Measurements from ENCODE around the gene ZNF491.
"Not testable (repeated sequence)": the region's sequence is repeated elsewhere in the genome, so short reads cannot be mapped to it uniquely, and the experiment has no call there.

ZNF491 gene

DNA sequence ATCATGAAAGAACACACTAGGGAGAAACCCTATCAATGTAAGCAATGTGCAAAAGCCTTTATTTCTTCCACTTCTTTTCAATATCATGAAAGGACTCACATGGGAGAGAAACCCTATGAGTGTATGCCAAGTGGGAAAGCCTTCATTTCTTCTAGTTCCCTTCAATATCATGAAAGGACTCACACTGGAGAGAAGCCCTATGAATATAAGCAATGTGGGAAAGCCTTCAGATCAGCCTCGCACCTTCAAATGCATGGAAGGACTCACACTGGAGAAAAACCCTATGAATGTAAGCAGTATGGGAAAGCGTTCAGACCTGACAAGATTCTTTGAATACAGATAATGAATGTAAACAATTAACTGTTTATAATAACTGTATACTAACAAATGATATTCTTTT, 35.2 kb downstream of the ZNF491 start:
- Histone ChIP-seq H3K27me3 (replicated peaks; ENCODE audit: control insufficient read depth, insufficient read depth, low read length, poor library complexity, severe bottlenecking) (no peaks in the 10 kb centered on the region), H3K4me3 (ENCODE audit: insufficient read depth, low read depth, low read length, poor library complexity, severe bottlenecking) (no peak overlapping the region), H3K36me3 (ENCODE audit: control insufficient read depth, insufficient read depth, low read length) (peaks cover 27% of the 10 kb centered on the region), H3K9me3 (ENCODE audit: control insufficient read depth, low read length) (peaks cover 11% of the 10 kb centered on the region), H3K4me1 (ENCODE audit: control insufficient read depth, insufficient read depth, low read length, poor library complexity, severe bottlenecking) (no peaks in the 10 kb centered on the region), H3K27ac (ENCODE audit: insufficient read depth, low read length, poor library complexity, severe bottlenecking) (no peak overlapping the region)
- no peak for DNase-seq

DNA sequence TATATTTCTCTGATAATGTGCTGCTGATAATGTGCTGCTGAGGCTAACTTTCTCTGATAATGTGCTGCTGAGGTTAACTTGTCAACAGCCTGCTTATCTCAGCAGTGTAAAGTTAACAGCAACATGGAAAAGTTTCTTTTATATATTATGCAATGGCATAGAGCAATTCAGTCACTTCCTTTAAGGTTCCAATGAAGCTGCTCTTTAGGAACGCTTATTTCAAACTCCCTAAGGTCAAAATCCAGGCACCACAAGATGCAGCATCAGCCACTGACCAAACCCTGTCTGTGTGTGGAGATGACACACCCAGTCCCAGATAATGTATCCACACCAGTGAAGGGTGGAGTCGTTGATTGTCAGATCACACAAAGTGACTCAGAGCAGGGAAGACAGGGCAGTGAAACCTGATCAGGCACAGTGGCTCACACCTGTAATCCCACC, 37.3 kb downstream of the ZNF491 start:
- H3K4me3 ChIP-seq (ENCODE audit: insufficient read depth, low read depth, low read length, poor library complexity, severe bottlenecking); H3K27me3 ChIP-seq (replicated peaks; ENCODE audit: control insufficient read depth, insufficient read depth, low read length, poor library complexity, severe bottlenecking); H3K9me3 ChIP-seq (ENCODE audit: control insufficient read depth, low read length); H3K27ac ChIP-seq (ENCODE audit: insufficient read depth, low read length, poor library complexity, severe bottlenecking); H3K4me1 ChIP-seq (ENCODE audit: control insufficient read depth, insufficient read depth, low read length, poor library complexity, severe bottlenecking); DNase-seq: not testable (repeated sequence)
- peaks cover 23% of the 10 kb centered on the region for H3K36me3 ChIP-seq (ENCODE audit: control insufficient read depth, insufficient read depth, low read length)

DNA sequence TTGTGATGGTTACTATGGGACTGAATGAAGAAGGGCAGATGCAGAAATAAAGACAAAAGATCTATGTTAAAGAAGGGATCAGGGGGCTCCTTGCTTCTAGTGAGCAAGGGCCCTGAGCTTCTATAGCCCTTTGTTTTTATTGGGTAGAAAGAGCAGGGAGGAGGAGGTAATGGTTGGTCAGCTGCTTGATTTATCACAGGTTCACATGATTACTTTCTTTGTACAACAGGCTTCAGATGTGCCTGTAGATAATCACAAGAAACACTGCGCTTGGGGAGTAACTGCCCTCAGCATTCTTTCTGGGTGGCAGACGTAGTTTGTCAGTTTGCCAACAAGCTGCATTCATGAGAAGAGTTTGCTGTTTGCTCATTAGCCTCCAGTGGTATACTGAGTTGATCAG, 45.4 kb downstream of the ZNF491 start:
- no peak for DNase-seq

DNA sequence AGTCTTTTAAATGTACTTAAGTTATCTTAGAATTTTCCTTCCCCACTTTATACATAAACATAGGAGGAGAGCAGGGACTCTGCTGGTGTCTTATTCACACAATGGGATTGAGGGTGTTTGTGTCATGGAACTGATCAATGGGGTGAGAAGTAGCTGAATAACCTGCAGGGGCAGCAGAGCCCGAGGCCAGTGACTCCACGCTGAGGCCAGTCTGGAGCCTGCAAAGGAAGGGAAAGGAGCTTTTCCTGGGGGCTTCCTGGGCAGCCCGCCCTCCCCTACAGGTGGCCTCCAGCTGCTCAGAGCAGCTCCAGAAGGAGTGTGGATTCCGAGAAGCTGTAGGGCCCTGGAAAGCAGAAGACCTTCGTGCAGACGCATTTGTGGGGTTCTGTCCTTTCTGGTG, 49.3 kb downstream of the ZNF491 start:
- not testable (repeated sequence) for H3K27ac ChIP-seq (ENCODE audit: insufficient read depth, low read length, poor library complexity, severe bottlenecking); H3K9me3 ChIP-seq (ENCODE audit: control insufficient read depth, low read length); H3K4me3 ChIP-seq (ENCODE audit: insufficient read depth, low read depth, low read length, poor library complexity, severe bottlenecking); DNase-seq; H3K4me1 ChIP-seq (ENCODE audit: control insufficient read depth, insufficient read depth, low read length, poor library complexity, severe bottlenecking); H3K27me3 ChIP-seq (replicated peaks; ENCODE audit: control insufficient read depth, insufficient read depth, low read length, poor library complexity, severe bottlenecking); H3K36me3 ChIP-seq (ENCODE audit: control insufficient read depth, insufficient read depth, low read length)

More for the DNA sequence above, 45.4 kb downstream of the ZNF491 start:
- Histone ChIP-seq H3K4me1 (ENCODE audit: control insufficient read depth, insufficient read depth, low read length, poor library complexity, severe bottlenecking) (no peaks in the 10 kb centered on the region), H3K4me3 (ENCODE audit: insufficient read depth, low read depth, low read length, poor library complexity, severe bottlenecking) (no peak overlapping the region), H3K36me3 (ENCODE audit: control insufficient read depth, insufficient read depth, low read length) (no peaks in the 10 kb centered on the region), H3K9me3 (ENCODE audit: control insufficient read depth, low read length) (no peaks in the 10 kb centered on the region), H3K27me3 (replicated peaks; ENCODE audit: control insufficient read depth, insufficient read depth, low read length, poor library complexity, severe bottlenecking) (no peaks in the 10 kb centered on the region), H3K27ac (ENCODE audit: insufficient read depth, low read length, poor library complexity, severe bottlenecking) (no peak overlapping the region)

DNA sequence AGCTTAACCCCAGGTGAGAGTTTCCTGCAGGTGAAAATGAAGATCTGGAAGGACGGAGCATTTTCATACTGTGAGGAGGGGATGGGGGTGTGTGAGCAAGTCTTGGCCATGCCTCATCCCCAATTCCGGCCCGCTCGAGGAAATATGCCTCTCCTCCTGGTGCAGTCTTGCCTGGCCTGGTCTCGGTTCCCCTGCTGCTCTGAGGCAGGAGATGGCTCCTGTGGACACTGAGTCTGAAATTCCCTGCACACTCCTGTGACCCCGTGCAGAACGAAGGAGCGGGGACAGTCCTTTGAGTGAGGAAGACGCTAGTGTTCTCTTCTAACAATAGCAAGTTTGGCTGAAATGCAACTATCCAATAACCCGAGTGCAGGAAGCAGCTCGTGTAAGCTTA, 49.9 kb downstream of the ZNF491 start:
- peak overlapping the region; percentile 65 for H3K4me3 ChIP-seq (ENCODE audit: insufficient read depth, low read depth, low read length, poor library complexity, severe bottlenecking)
- H3K36me3 ChIP-seq (ENCODE audit: control insufficient read depth, insufficient read depth, low read length) = peaks cover 3% of the 10 kb centered on the region
- no peak overlapping the region for H3K27ac ChIP-seq (ENCODE audit: insufficient read depth, low read length, poor library complexity, severe bottlenecking)
- no peaks in the 10 kb centered on the region for H3K9me3 ChIP-seq (ENCODE audit: control insufficient read depth, low read length)
- H3K27me3 ChIP-seq (replicated peaks; ENCODE audit: control insufficient read depth, insufficient read depth, low read length, poor library complexity, severe bottlenecking) = no peaks in the 10 kb centered on the region
- H3K4me1 ChIP-seq (ENCODE audit: control insufficient read depth, insufficient read depth, low read length, poor library complexity, severe bottlenecking) = no peaks in the 10 kb centered on the region
- no peak for DNase-seq

DNA sequence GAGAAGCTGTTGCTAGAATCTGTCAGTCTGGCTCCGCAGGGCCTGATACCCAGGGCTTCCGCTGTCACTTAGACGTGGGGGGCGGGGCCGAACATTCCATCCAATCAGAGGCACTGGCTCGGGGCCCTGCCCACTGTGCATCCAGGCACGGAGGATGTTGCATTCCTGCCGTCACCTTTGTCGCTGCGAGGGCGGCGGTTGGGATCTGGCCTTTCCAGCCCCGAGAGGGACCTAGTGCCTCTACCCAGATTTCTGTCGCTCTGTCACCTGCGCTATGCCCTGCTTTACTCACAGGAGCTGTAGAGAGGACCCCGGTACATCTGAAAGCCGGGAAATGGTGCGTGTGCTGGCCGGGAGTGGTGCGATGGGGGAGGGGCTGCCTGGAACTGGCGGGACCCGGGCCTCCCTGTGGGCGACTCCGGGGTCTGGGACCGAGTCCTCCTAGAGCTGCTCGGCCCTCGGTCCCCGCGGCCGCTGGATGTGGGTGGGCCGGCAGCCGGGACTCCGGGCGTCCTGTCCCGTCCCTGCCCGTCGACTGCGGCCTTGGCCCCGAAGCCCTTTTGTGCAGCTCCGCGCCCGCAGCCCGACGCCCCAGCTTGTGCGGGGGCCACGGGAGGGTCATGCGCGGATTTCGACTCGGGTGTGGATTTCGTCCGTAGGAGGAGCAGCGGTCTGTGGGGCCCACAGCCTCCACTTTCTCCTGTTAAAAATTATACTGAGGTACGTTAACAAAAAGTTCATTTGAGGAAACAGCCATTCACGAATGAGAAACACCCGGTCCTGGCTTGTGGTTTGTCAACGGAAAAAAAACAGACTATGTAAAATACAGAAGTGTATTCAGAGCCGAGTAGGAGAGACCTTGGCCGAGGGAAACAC, 50.5 kb downstream of the ZNF491 start, which contains the start of gene ZNF439:
ZNF439 (plus strand) TSS at position 133 of the 876 bp plus-strand sequence; CDS start at position 275, 142 bp downstream.
- no peaks in the 10 kb centered on the region for H3K27me3 ChIP-seq (replicated peaks; ENCODE audit: control insufficient read depth, insufficient read depth, low read length, poor library complexity, severe bottlenecking)
- H3K9me3 ChIP-seq (ENCODE audit: control insufficient read depth, low read length) = peaks cover 1% of the 10 kb centered on the region
- DNase-seq = peak; percentile 65 to 82 (median 78)
- H3K4me3 ChIP-seq (ENCODE audit: insufficient read depth, low read depth, low read length, poor library complexity, severe bottlenecking) = peak within 1 kb of the TSS; percentile 65
- H3K4me1 ChIP-seq (ENCODE audit: control insufficient read depth, insufficient read depth, low read length, poor library complexity, severe bottlenecking) = no peaks in the 10 kb centered on the region
- peak within 1 kb of the TSS; percentile 42 for H3K27ac ChIP-seq (ENCODE audit: insufficient read depth, low read length, poor library complexity, severe bottlenecking)
- peaks cover 5% of the 10 kb centered on the region for H3K36me3 ChIP-seq (ENCODE audit: control insufficient read depth, insufficient read depth, low read length)

DNA sequence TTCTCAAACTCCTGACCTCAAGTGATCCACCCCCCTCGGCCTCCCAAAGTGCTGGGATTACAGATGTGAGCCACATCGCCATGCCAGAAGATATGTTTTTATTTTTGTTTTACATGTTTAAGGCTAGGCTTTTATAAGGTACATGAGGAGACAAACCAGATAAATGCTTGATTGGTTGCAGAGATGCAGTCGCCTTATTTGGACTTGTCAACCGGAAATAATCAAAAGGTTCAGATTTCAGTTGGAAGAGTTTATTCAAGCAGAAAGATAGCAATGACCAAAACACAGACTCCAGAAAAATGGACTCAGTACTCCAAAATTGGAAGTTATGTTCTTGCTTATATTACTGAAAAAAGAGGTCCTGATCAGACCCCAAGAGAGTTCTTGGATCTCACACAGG, 52.0 kb downstream of the ZNF491 start:
- not testable (repeated sequence) for H3K4me3 ChIP-seq (ENCODE audit: insufficient read depth, low read depth, low read length, poor library complexity, severe bottlenecking); DNase-seq; H3K9me3 ChIP-seq (ENCODE audit: control insufficient read depth, low read length); H3K4me1 ChIP-seq (ENCODE audit: control insufficient read depth, insufficient read depth, low read length, poor library complexity, severe bottlenecking); H3K27me3 ChIP-seq (replicated peaks; ENCODE audit: control insufficient read depth, insufficient read depth, low read length, poor library complexity, severe bottlenecking); H3K27ac ChIP-seq (ENCODE audit: insufficient read depth, low read length, poor library complexity, severe bottlenecking); H3K36me3 ChIP-seq (ENCODE audit: control insufficient read depth, insufficient read depth, low read length)

DNA sequence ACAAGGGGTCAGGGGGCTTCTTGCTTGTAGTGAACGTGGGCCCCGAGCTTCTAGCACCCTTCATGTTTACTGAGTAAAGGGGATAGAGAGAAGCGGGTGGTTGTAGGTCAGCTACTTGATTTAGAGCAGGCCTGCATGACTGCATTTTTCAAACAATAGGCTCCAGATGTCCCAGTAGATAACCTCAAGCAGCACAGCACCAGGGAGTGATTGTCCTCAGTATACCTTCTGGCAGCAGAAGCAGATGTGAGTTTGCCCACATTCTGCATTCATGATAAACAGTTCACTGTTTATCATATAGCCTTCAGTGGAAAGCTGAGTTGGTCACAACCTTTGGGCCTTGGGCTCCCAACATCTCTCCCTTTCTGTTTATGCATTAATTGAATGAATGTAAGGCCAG, 55.0 kb downstream of the ZNF491 start:
- H3K4me3 ChIP-seq (ENCODE audit: insufficient read depth, low read depth, low read length, poor library complexity, severe bottlenecking) = no peak overlapping the region
- H3K36me3 ChIP-seq (ENCODE audit: control insufficient read depth, insufficient read depth, low read length) = peaks cover 5% of the 10 kb centered on the region
- H3K27ac ChIP-seq (ENCODE audit: insufficient read depth, low read length, poor library complexity, severe bottlenecking) = no peak overlapping the region
- peaks cover 5% of the 10 kb centered on the region for H3K9me3 ChIP-seq (ENCODE audit: control insufficient read depth, low read length)
- no peaks in the 10 kb centered on the region for H3K4me1 ChIP-seq (ENCODE audit: control insufficient read depth, insufficient read depth, low read length, poor library complexity, severe bottlenecking)
- no peaks in the 10 kb centered on the region for H3K27me3 ChIP-seq (replicated peaks; ENCODE audit: control insufficient read depth, insufficient read depth, low read length, poor library complexity, severe bottlenecking)
- DNase-seq = no peak

DNA sequence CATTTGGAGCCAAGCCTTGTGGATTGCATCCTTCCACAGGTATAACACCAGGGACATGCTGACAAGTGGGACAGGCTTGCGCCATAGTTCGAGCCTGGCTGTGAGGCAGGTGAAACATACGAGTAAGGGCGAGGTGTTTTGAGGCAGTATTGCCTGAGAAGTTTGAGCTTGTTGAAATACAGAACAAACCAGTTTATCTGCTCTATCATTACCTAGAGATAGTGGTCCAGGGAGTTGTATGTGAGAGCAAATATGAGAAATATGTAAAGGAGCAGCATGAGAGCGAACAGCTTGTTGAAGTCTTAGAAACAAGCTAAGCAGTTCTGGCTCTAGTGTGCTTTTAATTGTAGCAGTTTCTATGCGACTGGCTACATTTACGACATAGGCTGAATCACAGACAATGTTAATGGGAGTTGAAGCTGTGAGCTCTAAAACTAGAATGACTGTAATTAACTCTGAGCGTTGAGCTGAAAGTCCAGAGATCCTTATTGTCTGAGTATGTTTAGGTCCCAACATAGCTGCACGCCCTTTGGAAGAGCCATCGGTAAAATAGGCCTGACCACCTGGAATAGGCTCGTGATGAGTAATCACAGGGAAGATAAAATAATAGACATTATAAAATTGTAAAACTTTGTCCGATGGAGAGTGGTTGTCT, 58.4 kb downstream of the ZNF491 start:
- Histone ChIP-seq H3K27me3 (replicated peaks; ENCODE audit: control insufficient read depth, insufficient read depth, low read length, poor library complexity, severe bottlenecking) (no peaks in the 10 kb centered on the region), H3K9me3 (ENCODE audit: control insufficient read depth, low read length) (peaks cover 20% of the 10 kb centered on the region), H3K27ac (ENCODE audit: insufficient read depth, low read length, poor library complexity, severe bottlenecking) (no peak overlapping the region), H3K36me3 (ENCODE audit: control insufficient read depth, insufficient read depth, low read length) (peaks cover 5% of the 10 kb centered on the region), H3K4me1 (ENCODE audit: control insufficient read depth, insufficient read depth, low read length, poor library complexity, severe bottlenecking) (no peaks in the 10 kb centered on the region), H3K4me3 (ENCODE audit: insufficient read depth, low read depth, low read length, poor library complexity, severe bottlenecking) (no peak overlapping the region)
- no peak for DNase-seq
